Bronchial epithelial cell (primary cell): ENCODE results near the gene PTCRA. TPM values are rescaled to one million over a fixed set of nuclear protein-coding genes. Genes with fewer than 3 reads are reported as not detected.

Experiments used
- DNase-seq: peaks from one replicate; pipeline ENCODE4 v3.0.0-alpha.2; 2010; ENCODE audit warnings: low read depth
- FAIRE-seq: peaks from 2 replicates; lab custom pipeline; 2011; peaks lifted over from hg19 to GRCh38; lab: Jason Lieb, UNC
- H3K27me3 ChIP-seq: 2 replicates; pipeline ENCODE4 v1.5.1; 2011; ENCODE audit warnings: low read length; ENCODE audit not compliant: control insufficient read depth, insufficient read depth
- H3K36me3 ChIP-seq: 2 replicates; pipeline ENCODE4 v1.5.1; 2011; ENCODE audit warnings: low read length; ENCODE audit not compliant: control insufficient read depth, insufficient read depth
- H3K4me3 ChIP-seq: 2 replicates; pipeline ENCODE4 v1.5.1; 2011; ENCODE audit warnings: mild to moderate bottlenecking, low read depth, low read length, control low read depth
- CTCF ChIP-seq: IDR thresholded peaks from 2 replicates; pipeline ENCODE4 v1.5.1; 2011; ENCODE audit warnings: mild to moderate bottlenecking, moderate library complexity, low read length, control low read depth, inconsistent platforms; ENCODE audit not compliant: insufficient read depth, severe bottlenecking
- total RNA-seq: library from RNA; depleted of rRNA; stranded (reverse); fragments of >200 nt; gene quantifications from 2 replicates; pipeline ENCODE4 v1.2.1, GENCODE V29; 2014

PTCRA gene
- total RNA-seq: not detected in 2 replicates

- no peak within 1 kb of the TSS for H3K4me3 ChIP-seq
- H3K27me3 ChIP-seq: no peaks in the 10 kb centered on the region
- FAIRE-seq (no peak), DNase-seq (no peak)
- no peak for TF ChIP-seq CTCF
- no peaks in the 10 kb centered on the region for H3K36me3 ChIP-seq
Observed at GRCh38 chr6:42915732-42916131, at the start of gene PTCRA. PTCRA (plus strand) TSS chr6:42916053; CDS start chr6:42916070, 17 bp downstream.

GRCh38 chr6:42870145-42870936, 45.5 kb upstream of the PTCRA start:
- H3K4me3 ChIP-seq: no peak overlapping the region
- no peak for TF ChIP-seq CTCF
- H3K36me3 ChIP-seq: no peaks in the 10 kb centered on the region
- DNase-seq: no peak
- FAIRE-seq: no peak
- H3K27me3 ChIP-seq: no peaks in the 10 kb centered on the region

- TF ChIP-seq CTCF: no peak
- Histone ChIP-seq H3K36me3 (no peaks in the 10 kb centered on the region), H3K4me3 (no peak overlapping the region), H3K27me3 (no peaks in the 10 kb centered on the region)
- DNase-seq (no peak), FAIRE-seq (no peak)
Observed at GRCh38 chr6:42871711-42872110, 44.1 kb upstream of the PTCRA start.

- no peak overlapping the region for H3K4me3 ChIP-seq
- FAIRE-seq (no peak), DNase-seq (no peak)
- TF ChIP-seq CTCF: no peak
- no peaks in the 10 kb centered on the region for H3K27me3 ChIP-seq
- no peaks in the 10 kb centered on the region for H3K36me3 ChIP-seq
Observed at GRCh38 chr6:42873313-42873712, 42.5 kb upstream of the PTCRA start.

- FAIRE-seq: no peak
Observed at GRCh38 chr6:42877695-42878094, 38.2 kb upstream of the PTCRA start.

More at GRCh38 chr6:42877695-42878094, 38.2 kb upstream of the PTCRA start:
- no peaks in the 10 kb centered on the region for H3K27me3 ChIP-seq
- DNase-seq: no peak
- no peak for TF ChIP-seq CTCF
- peaks cover 2% of the 10 kb centered on the region for H3K36me3 ChIP-seq
- H3K4me3 ChIP-seq: no peak overlapping the region
